Lower leg skin (tissue), 3 donors: ENCODE data around the gene RPS19.

Source experiments
- POLR2A ChIP-seq, 2 donors: fragments of 450-650 bp; IDR thresholded peaks; one replicate each; pipeline ENCODE4 v1.6.1; 2016 to 2017; ENCODE audit warnings: antibody characterized with exemption in 2 of 2, mild to moderate bottlenecking in 1 of 2, moderate library complexity in 1 of 2
- TF ChIP-seq, protein P1 (sequence below), 3 donors: fragments of 450-650 bp; IDR thresholded peaks; one replicate each; pipeline ENCODE4 v1.5.1; 2016; ENCODE audit warnings: antibody characterized with exemption in 3 of 3, mild to moderate bottlenecking in 3 of 3, moderate library complexity in 2 of 3

DNA sequence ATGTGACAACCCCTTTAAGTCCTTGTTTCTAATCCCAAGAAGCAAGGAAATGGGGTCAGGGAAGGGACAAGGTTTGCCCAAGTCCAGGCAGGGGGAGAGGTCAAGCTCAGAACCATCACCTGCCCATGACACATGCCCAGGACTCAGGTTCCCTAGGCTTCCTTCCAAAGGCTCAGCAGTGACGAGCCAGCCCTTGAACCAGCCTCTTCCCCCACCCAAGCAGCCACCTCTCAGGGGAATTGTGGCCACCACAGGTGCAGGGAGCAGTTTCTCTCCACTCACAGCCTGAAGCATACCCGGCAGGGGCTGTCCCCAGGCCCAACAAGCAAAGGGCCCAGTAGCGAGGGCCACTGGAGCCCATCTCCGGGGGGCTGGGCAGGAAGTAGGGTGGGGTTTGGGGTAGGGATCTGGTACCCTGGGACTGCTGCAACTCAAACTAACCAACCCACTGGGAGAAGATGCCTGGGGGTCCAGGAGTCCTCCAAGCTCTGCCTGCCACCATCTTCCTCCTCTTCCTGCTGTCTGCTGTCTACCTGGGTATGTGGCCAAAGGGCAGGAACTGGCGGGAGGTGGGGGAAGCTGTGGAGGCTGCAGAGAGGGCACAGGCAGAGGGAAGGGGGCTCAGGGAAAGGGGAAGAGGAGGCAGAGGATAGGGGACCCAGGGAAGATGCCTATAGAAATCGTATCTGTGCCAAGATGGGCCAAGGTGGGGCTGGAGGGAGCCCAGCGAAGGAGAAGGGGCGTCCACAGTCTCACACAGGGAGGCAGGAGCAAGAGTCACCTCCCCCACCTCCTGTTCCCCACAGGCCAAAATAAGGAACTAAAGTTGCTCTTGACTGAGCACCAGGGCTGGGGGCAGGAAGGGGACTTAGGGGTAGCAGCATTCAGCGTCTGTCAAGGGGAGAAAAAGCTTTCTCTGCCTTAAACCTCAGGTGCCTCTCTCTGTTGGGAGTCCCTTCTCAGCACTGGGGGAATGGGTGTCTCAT, 17.1 kb downstream of the RPS19 start, which contains the start of gene CD79A:
- TF ChIP-seq POLR2A (IDR thresholded peaks at IDR 0.05): no peak
- TF ChIP-seq, protein P1, sequence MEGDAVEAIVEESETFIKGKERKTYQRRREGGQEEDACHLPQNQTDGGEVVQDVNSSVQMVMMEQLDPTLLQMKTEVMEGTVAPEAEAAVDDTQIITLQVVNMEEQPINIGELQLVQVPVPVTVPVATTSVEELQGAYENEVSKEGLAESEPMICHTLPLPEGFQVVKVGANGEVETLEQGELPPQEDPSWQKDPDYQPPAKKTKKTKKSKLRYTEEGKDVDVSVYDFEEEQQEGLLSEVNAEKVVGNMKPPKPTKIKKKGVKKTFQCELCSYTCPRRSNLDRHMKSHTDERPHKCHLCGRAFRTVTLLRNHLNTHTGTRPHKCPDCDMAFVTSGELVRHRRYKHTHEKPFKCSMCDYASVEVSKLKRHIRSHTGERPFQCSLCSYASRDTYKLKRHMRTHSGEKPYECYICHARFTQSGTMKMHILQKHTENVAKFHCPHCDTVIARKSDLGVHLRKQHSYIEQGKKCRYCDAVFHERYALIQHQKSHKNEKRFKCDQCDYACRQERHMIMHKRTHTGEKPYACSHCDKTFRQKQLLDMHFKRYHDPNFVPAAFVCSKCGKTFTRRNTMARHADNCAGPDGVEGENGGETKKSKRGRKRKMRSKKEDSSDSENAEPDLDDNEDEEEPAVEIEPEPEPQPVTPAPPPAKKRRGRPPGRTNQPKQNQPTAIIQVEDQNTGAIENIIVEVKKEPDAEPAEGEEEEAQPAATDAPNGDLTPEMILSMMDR (IDR thresholded peaks at IDR 0.05): no peak
